Osteocyte (in vitro differentiated cells): ENCODE data around the gene MYO6. TPM values are rescaled to one million over a fixed set of nuclear protein-coding genes. Genes with fewer than 3 reads are reported as not detected.

Source experiments
- DNase-seq: peaks from one replicate; pipeline ENCODE4 v3.0.0; 2021; ENCODE audit warnings: mixed read lengths; ENCODE audit not compliant: unreplicated experiment; ENCODE audit errors: extremely low spot score
- H3K27ac Mint-ChIP-seq: one replicate; pipeline ENCODE4 v1.8.0; 2021; ENCODE audit warnings: mild to moderate bottlenecking, mixed read lengths; ENCODE audit not compliant: unreplicated experiment
- H3K27me3 Mint-ChIP-seq: one replicate; pipeline ENCODE4 v1.8.0; 2021; ENCODE audit warnings: mixed read lengths; ENCODE audit not compliant: unreplicated experiment
- H3K36me3 Mint-ChIP-seq: one replicate; pipeline ENCODE4 v1.8.0; 2021; ENCODE audit warnings: mixed read lengths; ENCODE audit not compliant: unreplicated experiment
- H3K4me1 Mint-ChIP-seq: one replicate; pipeline ENCODE4 v1.8.0; 2021; ENCODE audit warnings: mixed read lengths; ENCODE audit not compliant: unreplicated experiment
- H3K4me3 Mint-ChIP-seq: one replicate; pipeline ENCODE4 v1.8.0; 2021; ENCODE audit warnings: mild to moderate bottlenecking, moderate library complexity, mixed read lengths; ENCODE audit not compliant: unreplicated experiment
- H3K9me3 Mint-ChIP-seq: one replicate; pipeline ENCODE4 v1.8.0; 2021; ENCODE audit warnings: mixed read lengths; ENCODE audit not compliant: unreplicated experiment
- CTCF ChIP-seq: fragments of 200-600 bp; sonication (generic); IDR thresholded peaks from 2 replicates; pipeline ENCODE4 v1.5.0; 2021; ENCODE audit warnings: antibody characterized with exemption, mild to moderate bottlenecking, moderate library complexity
- total RNA-seq: library from RNA; stranded (reverse); gene quantifications from 2 replicates; pipeline ENCODE4 v1.2.1, GENCODE V29; 2021

MYO6 gene
- total RNA-seq, 1 donor from 2014 or later: 61.6 TPM

DNA sequence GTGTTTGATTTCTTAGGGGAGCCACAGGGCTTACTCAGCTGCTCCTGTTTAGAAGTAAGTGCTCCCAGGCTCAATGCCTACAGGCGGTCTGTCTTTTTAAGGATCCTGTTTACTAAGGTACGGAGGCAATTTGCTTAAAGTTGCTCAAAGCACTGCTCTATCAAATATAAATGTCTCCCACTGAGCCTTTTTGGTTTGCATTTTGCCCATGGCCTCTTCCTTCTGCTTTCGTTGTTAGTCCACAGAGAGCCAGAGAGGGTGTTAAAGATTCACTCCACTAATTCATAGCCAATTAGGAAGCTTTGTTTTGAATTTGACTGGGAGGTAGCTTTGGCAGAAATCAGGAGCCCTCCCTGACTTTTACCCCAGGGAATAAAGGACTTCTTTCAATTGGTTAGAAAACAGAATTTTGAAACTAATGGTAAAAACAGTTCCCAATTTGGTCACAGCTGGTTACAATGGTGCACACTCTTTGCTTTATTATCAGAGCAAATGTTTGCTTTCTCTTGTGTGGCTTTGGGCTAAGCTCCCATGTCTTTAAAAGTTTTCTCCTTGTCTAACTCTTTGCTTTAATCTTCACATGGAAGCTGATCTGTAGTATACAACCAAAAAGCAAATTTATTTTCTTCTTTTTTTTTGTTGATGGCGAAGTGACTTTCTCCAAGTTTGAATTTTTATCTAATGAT lies 197.2 kb downstream of the MYO6 start:
- no peaks in the 10 kb centered on the region for H3K4me1 Mint-ChIP-seq
- no peak for DNase-seq
- H3K4me3 Mint-ChIP-seq: no peak overlapping the region
- H3K27ac Mint-ChIP-seq: no peak overlapping the region
- TF ChIP-seq CTCF: no peak
- H3K9me3 Mint-ChIP-seq: no peaks in the 10 kb centered on the region
- H3K36me3 Mint-ChIP-seq: no peaks in the 10 kb centered on the region
- peaks cover 75% of the 10 kb centered on the region for H3K27me3 Mint-ChIP-seq

- DNase-seq: no peak
- Mint-ChIP-seq H3K27ac (no peak overlapping the region), H3K4me1 (no peaks in the 10 kb centered on the region), H3K27me3 (peaks cover 65% of the 10 kb centered on the region), H3K4me3 (no peak overlapping the region), H3K9me3 (no peaks in the 10 kb centered on the region), H3K36me3 (no peaks in the 10 kb centered on the region)
- no peak for TF ChIP-seq CTCF
Measured at GRCh38 chr6:75947935-75948334, 198.9 kb downstream of the MYO6 start.

DNA sequence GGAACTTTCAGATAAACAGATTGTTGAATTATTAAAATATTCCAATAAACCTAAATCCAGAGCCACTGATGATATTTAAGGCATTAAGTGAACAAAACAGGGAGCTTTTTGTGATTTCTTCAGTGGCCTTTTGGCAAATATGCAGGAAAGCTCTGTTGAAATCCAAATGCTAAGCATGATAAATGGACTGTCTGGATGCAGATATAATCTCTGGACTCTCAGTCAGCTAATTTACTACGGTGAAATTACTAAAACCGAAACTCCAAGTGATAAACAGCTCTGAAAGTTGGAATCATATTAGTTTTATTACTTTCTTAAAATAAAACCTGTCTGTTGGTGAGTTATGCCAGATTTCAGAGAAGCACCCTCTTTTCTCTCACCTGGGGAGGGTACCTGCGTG lies 203.1 kb downstream of the MYO6 start:
- Mint-ChIP-seq H3K4me1 (no peaks in the 10 kb centered on the region), H3K27me3 (peaks cover 55% of the 10 kb centered on the region), H3K27ac (no peak overlapping the region), H3K36me3 (no peaks in the 10 kb centered on the region), H3K4me3 (no peak overlapping the region), H3K9me3 (no peaks in the 10 kb centered on the region)
- DNase-seq: no peak
- TF ChIP-seq CTCF: no peak

GRCh38 chr6:75963569-75963968 lies 214.5 kb downstream of the MYO6 start:
- no peak overlapping the region for H3K4me3 Mint-ChIP-seq
- TF ChIP-seq CTCF: no peak
- H3K27ac Mint-ChIP-seq: no peak overlapping the region
- H3K27me3 Mint-ChIP-seq: peaks cover 15% of the 10 kb centered on the region
- H3K4me1 Mint-ChIP-seq: no peaks in the 10 kb centered on the region
- DNase-seq: no peak
- no peaks in the 10 kb centered on the region for H3K36me3 Mint-ChIP-seq
- H3K9me3 Mint-ChIP-seq: no peaks in the 10 kb centered on the region

DNA sequence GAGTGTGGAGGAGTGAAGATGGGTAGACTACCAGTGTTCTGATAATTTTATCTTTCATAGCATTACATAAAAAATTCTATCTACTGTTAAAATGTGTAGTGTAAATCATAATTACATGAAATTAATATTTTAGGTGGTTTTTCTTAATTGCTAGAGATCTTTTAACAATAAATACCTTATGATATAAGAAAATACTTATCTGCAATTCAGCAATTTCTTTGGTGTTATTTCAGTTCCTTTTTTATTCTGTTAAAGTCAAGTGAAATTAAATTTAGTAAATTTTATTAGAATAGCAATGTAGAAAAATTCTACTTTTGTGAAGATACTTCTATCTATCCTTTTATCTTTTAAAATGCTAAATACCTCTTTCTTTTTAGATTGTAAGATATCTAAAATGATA lies 219.1 kb downstream of the MYO6 start:
- H3K4me1 Mint-ChIP-seq: no peaks in the 10 kb centered on the region
- peaks cover 18% of the 10 kb centered on the region for H3K27me3 Mint-ChIP-seq
- no peaks in the 10 kb centered on the region for H3K9me3 Mint-ChIP-seq
- no peak for DNase-seq
- no peaks in the 10 kb centered on the region for H3K36me3 Mint-ChIP-seq
- TF ChIP-seq CTCF: no peak
- H3K27ac Mint-ChIP-seq: no peak overlapping the region
- H3K4me3 Mint-ChIP-seq: no peak overlapping the region

Other genes with a start within 250 kb of the MYO6 start
- gene SENP6, start 147.4 kb upstream of the MYO6 start, total RNA-seq: 95.0 and 101 TPM in 2 replicates